Gastrocnemius medialis (tissue), 4 donors: Measurements from ENCODE around the gene ADD1. TPM values are rescaled to one million over a fixed set of nuclear protein-coding genes. Genes with fewer than 3 reads are reported as not detected.

ENCODE experiments used
- ATAC-seq, 2 donors: fragments of 150-250 bp; one replicate each; pipeline ENCODE4 v1.9.1; 2016
- DNase-seq, 2 donors: peaks; one replicate each; pipeline ENCODE4 v3.0.0-alpha.2; 2019
- H3K27ac ChIP-seq, 4 donors: fragments of 200-600 bp; sonication (generic); 1 replicate in 1 of 4; 2 replicates in 3 of 4; pipeline ENCODE4 v1.5.1; 2016 to 2018; ENCODE audit warnings: mild to moderate bottlenecking in 2 of 4, moderate library complexity in 1 of 4
- H3K27me3 ChIP-seq, 3 donors: fragments of 200-600 bp; sonication (generic) in 2 of 3; 1 replicate in 1 of 3; 2 replicates in 2 of 3; pipeline versions ENCODE4 v1.5.1 to v1.6.0; 2016 to 2019; ENCODE audit warnings: mild to moderate bottlenecking in 1 of 3, moderate library complexity in 1 of 3
- H3K36me3 ChIP-seq, 2 donors: fragments of 200-600 bp; sonication (generic) in 1 of 2; one replicate each; pipeline ENCODE4 v1.5.1; 2017 to 2018
- H3K4me1 ChIP-seq, 2 donors: fragments of 200-600 bp; sonication (generic) in 1 of 2; one replicate each; pipeline ENCODE4 v1.5.1; 2016 to 2017; ENCODE audit warnings: mild to moderate bottlenecking in 2 of 2
- H3K4me3 ChIP-seq, 4 donors: fragments of 200-600 bp; sonication (generic) in 3 of 4; 1 replicate in 1 of 4; 2 replicates in 3 of 4; pipeline ENCODE4 v1.5.1; 2016 to 2019; ENCODE audit warnings: mild to moderate bottlenecking in 2 of 4
- H3K9me3 ChIP-seq, 3 donors: fragments of 200-600 bp; sonication (generic) in 2 of 3; 1 replicate in 1 of 3; 2 replicates in 2 of 3; pipeline ENCODE4 v1.5.1; 2016 to 2019
- POLR2A ChIP-seq, 2 donors: fragments of 450-650 bp; IDR thresholded peaks; one replicate each; pipeline ENCODE4 v1.6.1; 2017; ENCODE audit warnings: antibody characterized with exemption in 2 of 2, mild to moderate bottlenecking in 2 of 2, moderate library complexity in 2 of 2
- in situ Hi-C, 4 donors: fragments of 200-750 bp; cut with MboI; loops; one replicate each; pipeline versions ENCODE4 v1.15.0 to v1.8.0; 2017; ENCODE audit warnings: low sequenced_read_pairs in 4 of 4
- intact Hi-C: fragments of 100-400 bp; cut with DNase I; formaldehyde crosslinking; loops from one replicate; pipeline ENCODE4 v1.15.1; 2023; ENCODE audit warnings: low total_unique reads
- total RNA-seq, 4 donors: library from RNA; depleted of rRNA; stranded (reverse); fragments of >200 nt; gene quantifications; one replicate each; pipeline versions ENCODE4 v1.1.0 to v1.2.3, GENCODE V29; 2016
- TF ChIP-seq, protein P1 (sequence below), 5 experiments: fragments of 450-650 bp in 3 of 5; fragments of 200-600 bp in 2 of 5; sonication (generic) in 2 of 5; IDR thresholded peaks in 4 of 5; conservative IDR thresholded peaks in 1 of 5; 1 replicate in 4 of 5; 2 replicates in 1 of 5; pipeline ENCODE4 v1.5.1; 2016 to 2019; ENCODE audit warnings: antibody characterized with exemption in 5 of 5, mild to moderate bottlenecking in 3 of 5, moderate library complexity in 3 of 5

The ADD1 gene
- total RNA-seq, 4 donors from 2014 or later: 144 to 255 (median 178) TPM

DNA sequence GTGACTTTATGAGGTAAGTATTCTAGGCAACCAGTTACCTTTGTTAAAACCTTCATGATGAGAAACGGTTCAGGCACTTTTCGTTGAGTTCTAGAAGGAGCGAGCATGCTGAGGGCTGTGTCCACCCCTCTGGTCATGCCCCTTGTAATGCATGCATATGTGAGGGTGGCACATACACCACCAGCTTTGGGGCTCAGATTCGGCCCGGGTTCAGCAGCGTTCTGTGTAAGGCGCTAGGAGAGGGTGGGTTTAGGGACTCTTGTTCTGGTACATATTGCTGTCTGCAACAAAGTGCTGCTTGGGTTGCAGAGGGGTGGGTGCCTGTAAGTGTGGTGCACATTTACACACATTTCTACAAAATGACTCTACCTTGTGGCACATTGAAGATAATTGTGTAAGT lies 65.0 kb downstream of the ADD1 start:
- Histone ChIP-seq H3K36me3 (peaks cover 2 to 99% of the 10 kb centered on the region in 2 donors), H3K27ac (no peak overlapping the region), H3K9me3 (no peaks in the 10 kb centered on the region), H3K4me3 (no peak overlapping the region), H3K4me1 (no peaks in the 10 kb centered on the region), H3K27me3 (no peaks in the 10 kb centered on the region)
- ATAC-seq (no peak), DNase-seq (no peak)
- intact Hi-C loops: no loop called here
- TF ChIP-seq POLR2A (IDR thresholded peaks at IDR 0.05): no peak
- TF ChIP-seq, protein P1, sequence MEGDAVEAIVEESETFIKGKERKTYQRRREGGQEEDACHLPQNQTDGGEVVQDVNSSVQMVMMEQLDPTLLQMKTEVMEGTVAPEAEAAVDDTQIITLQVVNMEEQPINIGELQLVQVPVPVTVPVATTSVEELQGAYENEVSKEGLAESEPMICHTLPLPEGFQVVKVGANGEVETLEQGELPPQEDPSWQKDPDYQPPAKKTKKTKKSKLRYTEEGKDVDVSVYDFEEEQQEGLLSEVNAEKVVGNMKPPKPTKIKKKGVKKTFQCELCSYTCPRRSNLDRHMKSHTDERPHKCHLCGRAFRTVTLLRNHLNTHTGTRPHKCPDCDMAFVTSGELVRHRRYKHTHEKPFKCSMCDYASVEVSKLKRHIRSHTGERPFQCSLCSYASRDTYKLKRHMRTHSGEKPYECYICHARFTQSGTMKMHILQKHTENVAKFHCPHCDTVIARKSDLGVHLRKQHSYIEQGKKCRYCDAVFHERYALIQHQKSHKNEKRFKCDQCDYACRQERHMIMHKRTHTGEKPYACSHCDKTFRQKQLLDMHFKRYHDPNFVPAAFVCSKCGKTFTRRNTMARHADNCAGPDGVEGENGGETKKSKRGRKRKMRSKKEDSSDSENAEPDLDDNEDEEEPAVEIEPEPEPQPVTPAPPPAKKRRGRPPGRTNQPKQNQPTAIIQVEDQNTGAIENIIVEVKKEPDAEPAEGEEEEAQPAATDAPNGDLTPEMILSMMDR (IDR thresholded peaks at IDR 0.05 in 4 of 5, conservative IDR thresholded peaks at IDR 0.05 in 1 of 5): no peak
- in situ Hi-C loops: no loop called here

DNA sequence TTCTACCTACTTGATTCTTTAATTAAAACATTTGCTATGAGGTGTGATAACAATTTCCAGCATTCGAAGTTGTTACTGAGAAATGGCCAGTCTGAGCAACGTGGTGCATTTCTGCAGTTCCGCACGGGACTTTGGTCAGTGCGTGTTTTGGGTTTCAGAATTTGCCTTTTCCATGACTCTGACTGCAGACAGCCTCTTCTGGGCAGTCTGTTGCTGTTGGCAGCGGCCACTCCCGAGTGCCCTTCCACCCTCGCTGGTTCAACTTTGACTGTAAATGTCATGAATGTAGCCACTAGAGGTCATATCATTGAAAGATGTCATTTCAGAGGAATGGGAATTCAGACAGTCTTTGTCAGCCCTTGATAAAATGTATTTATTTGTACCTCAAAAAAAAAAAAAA lies 65.9 kb downstream of the ADD1 start:
- Histone ChIP-seq H3K4me1 (no peaks in the 10 kb centered on the region), H3K27me3 (no peaks in the 10 kb centered on the region), H3K4me3 (no peak overlapping the region), H3K27ac (no peak overlapping the region), H3K9me3 (no peaks in the 10 kb centered on the region), H3K36me3 (peaks cover 2 to 98% of the 10 kb centered on the region in 2 donors)
- intact Hi-C loops: no loop called here
- TF ChIP-seq POLR2A (IDR thresholded peaks at IDR 0.05): no peak
- TF ChIP-seq, protein P1 (IDR thresholded peaks at IDR 0.05 in 4 of 5, conservative IDR thresholded peaks at IDR 0.05 in 1 of 5): no peak
- in situ Hi-C loops: no loop called here
- ATAC-seq (no peak), DNase-seq (no peak)

- intact Hi-C loops (no loop called here), in situ Hi-C loops (no loop called here)
- Histone ChIP-seq H3K9me3 (no peaks in the 10 kb centered on the region), H3K36me3 (peaks cover 2 to 98% of the 10 kb centered on the region in 2 donors), H3K4me1 (no peaks in the 10 kb centered on the region), H3K4me3 (no peak overlapping the region), H3K27me3 (no peaks in the 10 kb centered on the region), H3K27ac (no peak overlapping the region)
- TF ChIP-seq, protein P1 (IDR thresholded peaks at IDR 0.05 in 4 of 5, conservative IDR thresholded peaks at IDR 0.05 in 1 of 5): no peak
- no peak for TF ChIP-seq POLR2A (IDR thresholded peaks at IDR 0.05)
- DNase-seq (no peak), ATAC-seq (no peak)
Observed at GRCh38 chr4:2910409-2910808, 66.8 kb downstream of the ADD1 start.

- ATAC-seq (no peak), DNase-seq (no peak)
- Histone ChIP-seq H3K4me3 (no peak overlapping the region), H3K27ac (no peak overlapping the region), H3K27me3 (no peaks in the 10 kb centered on the region), H3K9me3 (no peaks in the 10 kb centered on the region), H3K36me3 (peaks cover 2 to 98% of the 10 kb centered on the region in 2 donors), H3K4me1 (no peaks in the 10 kb centered on the region)
- in situ Hi-C loops: no loop called here
- intact Hi-C loops: no loop called here
- no peak for TF ChIP-seq POLR2A (IDR thresholded peaks at IDR 0.05)
- TF ChIP-seq, protein P1 (IDR thresholded peaks at IDR 0.05 in 4 of 5, conservative IDR thresholded peaks at IDR 0.05 in 1 of 5): no peak
Observed at GRCh38 chr4:2911868-2912267, 68.2 kb downstream of the ADD1 start.

DNA sequence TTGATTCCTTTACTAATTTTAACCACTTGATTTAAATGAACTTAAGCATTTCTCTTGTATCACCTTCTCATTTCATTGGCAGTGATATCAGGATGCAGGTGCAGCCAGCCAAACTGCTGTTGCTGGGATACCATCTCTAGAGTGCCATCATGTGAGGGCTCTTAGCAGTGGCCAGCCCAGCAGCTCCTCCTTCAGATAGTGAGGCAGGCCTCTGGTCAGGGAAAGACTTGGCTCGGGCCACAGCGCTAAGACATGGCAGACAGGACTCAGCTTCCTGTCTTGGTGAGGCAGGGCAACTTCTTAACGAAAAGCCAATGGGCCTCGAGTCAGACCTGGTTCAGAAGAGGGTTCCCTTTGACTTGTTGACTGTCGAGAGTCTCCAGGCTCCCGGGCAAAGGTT lies 69.5 kb downstream of the ADD1 start:
- intact Hi-C loops (no loop called here), in situ Hi-C loops (no loop called here)
- DNase-seq (no peak), ATAC-seq (peak in 1 of 2 donors; percentile 26)
- no peak for TF ChIP-seq POLR2A (IDR thresholded peaks at IDR 0.05)
- Histone ChIP-seq H3K27me3 (no peaks in the 10 kb centered on the region), H3K27ac (no peak overlapping the region), H3K4me3 (no peak overlapping the region), H3K36me3 (peaks cover 2 to 95% of the 10 kb centered on the region in 2 donors), H3K4me1 (no peaks in the 10 kb centered on the region), H3K9me3 (no peaks in the 10 kb centered on the region)
